HG03097 (cell line): ENCODE results near the gene MYRFL.
"Not testable (repeated sequence)": the region's sequence is repeated elsewhere in the genome, so short reads cannot be mapped to it uniquely, and the experiment has no call there.

Experiments
- ATAC-seq: cut with Tn5 transposase; IDR thresholded peaks from one replicate; pipeline ENCODE4 v1.9.1; 2021; ENCODE audit not compliant: unreplicated experiment, low FRiP score

The MYRFL gene

GRCh38 chr12:69981881-69982475 lies 157.0 kb downstream of the MYRFL start:
- no peak for ATAC-seq

- ATAC-seq: no peak
These were observed 159.2 kb downstream of the MYRFL start for GRCh38 chr12:69984241-69984640.

GRCh38 chr12:69985656-69986055 lies 160.6 kb downstream of the MYRFL start:
- ATAC-seq: no peak

GRCh38 chr12:69986114-69986513 lies 161.1 kb downstream of the MYRFL start:
- no peak for ATAC-seq

GRCh38 chr12:69987579-69988091 lies 162.6 kb downstream of the MYRFL start:
- ATAC-seq: no peak

GRCh38 chr12:69988481-69989321 lies 163.7 kb downstream of the MYRFL start:
- ATAC-seq: no peak

- ATAC-seq: no peak
These were observed 166.8 kb downstream of the MYRFL start for GRCh38 chr12:69991690-69992288.

GRCh38 chr12:69993433-69993832 lies 168.4 kb downstream of the MYRFL start:
- no peak for ATAC-seq

GRCh38 chr12:69994086-69994485 lies 169.1 kb downstream of the MYRFL start:
- ATAC-seq: not testable (repeated sequence)

- ATAC-seq: no peak
These were observed 169.7 kb downstream of the MYRFL start for GRCh38 chr12:69994724-69995173.

- no peak for ATAC-seq
These were observed 171.2 kb downstream of the MYRFL start for GRCh38 chr12:69996241-69996640.

GRCh38 chr12:69996722-69997121 lies 171.7 kb downstream of the MYRFL start:
- ATAC-seq: no peak

- ATAC-seq: no peak
These were observed 173.0 kb downstream of the MYRFL start for GRCh38 chr12:69998011-69998410.

- no peak for ATAC-seq
These were observed 173.9 kb downstream of the MYRFL start for GRCh38 chr12:69998922-69999321.

- ATAC-seq: no peak
These were observed 174.5 kb downstream of the MYRFL start for GRCh38 chr12:69999561-69999960.

- ATAC-seq: no peak
These were observed 177.3 kb downstream of the MYRFL start for GRCh38 chr12:70002097-70002911.

- no peak for ATAC-seq
These were observed 177.9 kb downstream of the MYRFL start for GRCh38 chr12:70002912-70003255.

GRCh38 chr12:70005864-70006618 lies 181.0 kb downstream of the MYRFL start:
- no peak for ATAC-seq

- ATAC-seq: no peak
These were observed 181.6 kb downstream of the MYRFL start for GRCh38 chr12:70006619-70006973.

- ATAC-seq: no peak
These were observed 182.7 kb downstream of the MYRFL start for GRCh38 chr12:70007687-70008086.
